IMR-90 (cell line): ENCODE results near the gene CSK. TPM values are rescaled to one million over a fixed set of nuclear protein-coding genes. Genes with fewer than 3 reads are reported as not detected.

Experiments used
- ATAC-seq: fragments of 200-7000 bp; cut with Tn5 transposase; 2 replicates; pipeline ENCODE4 v1.9.1; 2020; ENCODE audit warnings: low read depth, mild to moderate bottlenecking, moderate library complexity
- BruUV-seq: library from RNA; stranded (reverse); fragments of 400-500 nt; replicated peaks from 2 replicates; lab custom pipeline; 2021; lab: Mats Ljungman, UMichigan
- CTCF ChIA-PET: fragments of 300-600 bp; formaldehyde crosslinking; extraction: SDS; loops from one replicate; lab custom pipeline; 2021; ENCODE audit warnings: antibody characterized with exemption; lab: Yijun Ruan, JAX
- POLR2A ChIA-PET: fragments of 300-600 bp; sonication (Branson Sonifier 250); formaldehyde crosslinking; loops from one replicate; lab custom pipeline; 2022; ENCODE audit warnings: antibody characterized with exemption; ENCODE audit not compliant: unreplicated experiment; lab: Charles Lee
- DNase-seq: peaks from one replicate; pipeline ENCODE4 v3.0.0; 2013
- H2AFZ ChIP-seq: replicated peaks from 2 replicates; pipeline ENCODE3; 2013; ENCODE audit warnings: low read length, mild to moderate bottlenecking; ENCODE audit not compliant: poor library complexity
- H2AK5ac ChIP-seq: 2 replicates; pipeline ENCODE4 v1.6.1; 2013; ENCODE audit warnings: low read depth, low read length, inconsistent platforms
- H2AK9ac ChIP-seq: replicated peaks from 2 replicates; pipeline ENCODE3; 2013; ENCODE audit warnings: mild to moderate bottlenecking, low read depth, low read length, moderate library complexity; ENCODE audit not compliant: poor library complexity
- H2BK120ac ChIP-seq: 2 replicates; pipeline ENCODE4 v1.6.1; 2013; ENCODE audit warnings: low read depth, low read length, inconsistent platforms
- H2BK15ac ChIP-seq: 3 replicates; pipeline ENCODE4 v1.6.1; 2013; ENCODE audit warnings: low read depth, low read length, inconsistent platforms
- H2BK20ac ChIP-seq: 2 replicates; pipeline ENCODE4 v1.6.1; 2013; ENCODE audit warnings: low read depth, mild to moderate bottlenecking, inconsistent platforms, low read length, moderate library complexity
- H2BK5ac ChIP-seq: 2 replicates; pipeline ENCODE4 v1.6.1; 2013; ENCODE audit warnings: mild to moderate bottlenecking, low read depth, low read length, inconsistent platforms; ENCODE audit not compliant: poor library complexity, severe bottlenecking
- H3K14ac ChIP-seq: replicated peaks from 2 replicates; pipeline ENCODE4 v1.6.1; 2013; ENCODE audit warnings: low read depth, low read length, inconsistent platforms
- H3K18ac ChIP-seq: 2 replicates; pipeline ENCODE4 v1.6.1; 2013; ENCODE audit warnings: low read depth, low read length, control low read depth
- H3K23ac ChIP-seq: 2 replicates; pipeline ENCODE4 v1.6.1; 2013; ENCODE audit warnings: low read depth, low read length, inconsistent platforms
- H3K27ac ChIP-seq: 2 replicates; pipeline ENCODE4 v1.5.1; 2013; ENCODE audit warnings: mild to moderate bottlenecking, control low read depth, low read length; ENCODE audit not compliant: insufficient read depth
- H3K27me3 ChIP-seq: 2 replicates; pipeline ENCODE4 v1.6.1; 2013; ENCODE audit warnings: low read length; ENCODE audit not compliant: control insufficient read depth, insufficient read depth
- H3K36me3 ChIP-seq: 2 replicates; pipeline ENCODE4 v1.6.1; 2013; ENCODE audit warnings: low read length, mixed read lengths; ENCODE audit not compliant: control insufficient read depth, insufficient read depth
- H3K4ac ChIP-seq: 2 replicates; pipeline ENCODE4 v1.6.1; 2013; ENCODE audit warnings: low read depth, low read length, inconsistent platforms
- H3K4me1 ChIP-seq: 2 replicates; pipeline ENCODE4 v1.6.1; 2013; ENCODE audit warnings: low read length, mixed read lengths; ENCODE audit not compliant: control insufficient read depth, insufficient read depth
- H3K4me2 ChIP-seq: 2 replicates; pipeline ENCODE4 v1.6.1; 2013; ENCODE audit warnings: low read depth, mild to moderate bottlenecking, control low read depth, low read length, moderate library complexity
- H3K4me3 ChIP-seq: 2 replicates; pipeline ENCODE4 v1.5.1; 2013; ENCODE audit warnings: low read depth, mild to moderate bottlenecking, control low read depth, low read length, moderate library complexity; ENCODE audit not compliant: insufficient read depth
- H3K56ac ChIP-seq: 2 replicates; pipeline ENCODE4 v1.6.1; 2013; ENCODE audit warnings: low read length, inconsistent platforms; ENCODE audit not compliant: insufficient read depth; ENCODE audit errors: extremely low read depth
- H3K79me1 ChIP-seq, 2 experiments: 2 replicates each; pipeline ENCODE4 v1.6.1; 2013; ENCODE audit warnings: low read length in 2 of 2, inconsistent platforms in 1 of 2, low read depth in 1 of 2
- H3K9ac ChIP-seq: 2 replicates; pipeline ENCODE4 v1.6.1; 2013; ENCODE audit warnings: low read depth, low read length, control low read depth
- H3K9me1 ChIP-seq: 2 replicates; pipeline ENCODE4 v1.6.1; 2013; ENCODE audit warnings: low read length, inconsistent platforms; ENCODE audit not compliant: insufficient read depth
- H3K9me3 ChIP-seq: 2 replicates; pipeline ENCODE4 v1.6.1; 2013; ENCODE audit warnings: low read length; ENCODE audit not compliant: control insufficient read depth, insufficient read depth
- H4K20me1 ChIP-seq: 2 replicates; pipeline ENCODE4 v1.6.1; 2013; ENCODE audit warnings: low read length, inconsistent platforms; ENCODE audit not compliant: insufficient read depth
- H4K5ac ChIP-seq: 2 replicates; pipeline ENCODE4 v1.6.1; 2013; ENCODE audit warnings: mild to moderate bottlenecking, low read depth, low read length, control low read depth
- H4K8ac ChIP-seq, 2 experiments: 2 replicates each; pipeline ENCODE4 v1.6.1; 2013; ENCODE audit warnings: low read depth in 2 of 2, low read length in 2 of 2, control low read depth in 1 of 2, inconsistent platforms in 1 of 2
- H4K91ac ChIP-seq: 2 replicates; pipeline ENCODE4 v1.6.1; 2013; ENCODE audit warnings: low read depth, low read length, inconsistent platforms; ENCODE audit not compliant: insufficient read depth
- CHD1 ChIP-seq: IDR thresholded peaks from 2 replicates; pipeline ENCODE4 v1.6.1; 2012; ENCODE audit warnings: low read depth, low read length, improper control_type of control experiment
- RCOR1 ChIP-seq: IDR thresholded peaks from 2 replicates; pipeline ENCODE4 v1.6.1; 2012; ENCODE audit warnings: mild to moderate bottlenecking, low read length, improper control_type of control experiment; ENCODE audit not compliant: insufficient replicate concordance
- WGBS, 2 experiments: methylation state at CpG; one replicate each; pipeline versions ENCODE4 v1.1.5 to v1.1.7; 2013; ENCODE audit warnings: missing lambda C conversion rate in 2 of 2; ENCODE audit not compliant: insufficient read length in 1 of 2; ENCODE audit errors: extremely low coverage in 2 of 2; 5-methylcytosine and 5-hydroxymethylcytosine counted together
- dilution Hi-C: fragments of 300-500 bp; cut with HindIII; formaldehyde crosslinking; loops from one replicate; pipeline ENCODE4 v1.14.3; 2018; ENCODE audit warnings: low sequenced_read_pairs; ENCODE audit not compliant: unreplicated experiment
- in situ Hi-C: fragments of 300-500 bp; cut with MboI; formaldehyde crosslinking; loops from 3 replicates; pipeline ENCODE4 v1.14.3; 2019; ENCODE audit warnings: low sequenced_read_pairs, inconsistent platforms, mixed read lengths
- intact Hi-C: fragments of 100-400 bp; cut with micrococcal nuclease; formaldehyde crosslinking; loops from 2 replicates; pipeline ENCODE4 v1.10.0; 2022
- polyA plus RNA-seq, 3 experiments: library from polyadenylated mRNA; depleted of rRNA; stranded (reverse); fragments of >200 nt; gene quantifications; 2 replicates each; pipeline ENCODE4 v1.2.3, GENCODE V29; 2012; ENCODE audit warnings: low replicate concordance in 1 of 3
- total RNA-seq: library from RNA; depleted of rRNA; stranded (reverse); fragments of >200 nt; gene quantifications from 2 replicates; pipeline ENCODE4 v1.2.3, GENCODE V29; 2012

The CSK gene
- total and polyA plus RNA-seq, 2 of the 4 experiments (the other 2 are of a cell fraction) = 10.8 to 54.0 TPM

DNA sequence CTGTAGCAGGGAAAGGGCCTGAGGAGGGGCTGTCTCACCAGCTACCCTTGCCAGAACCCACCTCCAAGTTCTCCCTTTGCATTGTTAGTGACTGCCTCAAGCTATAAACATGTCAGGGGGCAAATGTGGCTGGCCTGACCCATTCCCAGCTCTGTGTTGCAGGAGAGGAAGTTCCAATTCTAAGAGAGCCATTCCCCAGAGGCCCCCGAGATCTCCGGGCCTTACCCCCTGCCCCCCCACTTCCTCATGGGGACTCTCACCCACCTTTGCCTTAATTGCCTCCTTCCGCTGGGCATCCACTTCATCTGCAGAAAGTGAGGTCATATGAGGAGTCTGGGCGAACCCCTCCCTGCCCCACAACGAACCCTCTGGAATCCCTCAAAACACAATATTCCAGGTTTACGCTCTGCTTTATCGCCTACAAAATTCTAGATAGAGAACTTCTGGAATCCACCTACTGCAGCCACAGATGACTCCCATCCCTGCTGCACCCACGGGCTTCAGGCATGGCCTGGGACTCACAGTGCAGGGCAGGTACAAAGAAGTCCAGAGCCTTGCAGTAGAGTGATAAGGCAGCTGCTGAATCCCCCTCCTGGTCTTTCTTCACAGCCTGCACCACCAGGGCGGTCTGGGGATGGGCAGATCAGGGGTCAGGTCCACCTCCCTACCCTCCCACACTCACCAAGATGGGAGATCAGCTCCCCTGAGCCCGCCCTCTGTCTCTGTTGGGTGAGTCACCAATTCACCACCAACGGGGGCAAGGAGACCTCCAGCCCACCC lies 57.1 kb downstream of the CSK start (continued):
- TF ChIP-seq RCOR1 = no peak

DNA sequence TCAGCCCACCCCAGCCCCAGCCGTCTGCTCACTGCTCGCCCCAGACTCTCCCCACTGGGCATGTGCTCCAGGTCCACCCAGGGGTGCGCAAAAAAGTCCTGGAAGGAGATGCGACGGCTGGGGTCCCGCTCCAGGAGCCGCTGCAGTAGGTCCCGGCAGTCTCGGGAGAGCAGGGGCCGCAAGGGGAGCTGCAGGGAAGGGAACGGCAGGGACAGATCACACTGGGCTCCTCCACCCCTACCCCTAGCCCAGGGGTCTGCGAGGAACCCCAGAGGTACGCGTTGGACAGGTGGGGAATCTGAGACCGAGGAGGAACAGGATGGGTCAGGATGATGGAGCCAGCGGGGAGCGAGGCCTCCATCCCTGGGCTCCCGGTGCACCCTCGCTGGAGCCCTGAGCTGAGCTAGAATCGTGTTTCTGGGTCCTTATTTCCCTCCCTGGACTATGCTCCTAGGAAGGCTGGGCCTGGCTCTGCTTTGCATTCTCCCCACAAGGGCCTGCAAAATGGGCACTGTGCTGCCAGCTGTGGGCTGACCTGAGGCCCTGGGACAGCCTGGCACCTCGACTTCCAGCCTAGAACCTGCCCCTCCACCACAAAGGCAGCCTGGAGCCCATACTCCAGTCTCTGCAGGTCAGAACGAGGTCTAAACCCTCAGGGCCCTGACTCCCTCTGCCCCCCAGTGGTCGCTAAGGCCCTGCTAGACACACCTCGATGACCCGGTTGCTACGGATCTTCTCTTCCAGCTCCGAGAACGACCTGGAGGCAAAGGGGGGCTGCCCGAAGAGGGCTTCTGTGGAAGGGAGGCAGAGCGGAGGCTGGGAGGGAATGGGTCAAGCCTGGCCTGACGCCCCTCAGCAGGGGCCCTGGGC lies 57.9 kb downstream of the CSK start:
- Histone ChIP-seq H2AFZ (no peak overlapping the region), H3K9me1 (0 out of 2 replicates have a peak, but pooled peaks cover 3% of the 10 kb centered on the region), H2BK20ac (no peak overlapping the region), H2AK9ac (no peak overlapping the region), H3K4me2 (no peak overlapping the region), H2BK15ac (no peak overlapping the region), H3K4me3 (no peak overlapping the region), H3K18ac (no peak overlapping the region), H3K9ac (no peak overlapping the region), H3K27ac (no peak overlapping the region), H4K91ac (no peak overlapping the region), H3K56ac (no peak overlapping the region), H2BK5ac (no peak overlapping the region), H2BK120ac (no peak overlapping the region), H3K23ac (no peak overlapping the region), H3K27me3 (no peaks in the 10 kb centered on the region), H3K9me3 (no peaks in the 10 kb centered on the region), H4K8ac (no peak overlapping the region), H3K4ac (no peak overlapping the region), H4K5ac (no peak overlapping the region), H2AK5ac (no peak overlapping the region), H3K14ac (no peak overlapping the region), H3K36me3 (peaks cover 4% of the 10 kb centered on the region; the same call in 1 of the 2 replicates), H3K4me1 (peaks cover 4% of the 10 kb centered on the region; the same call in 1 of the 2 replicates), H3K79me1 (peaks cover 0 to 17% of the 10 kb centered on the region in 2 experiments; a peak in 1 of 4 replicates), H4K20me1 (no peaks in the 10 kb centered on the region)
- no TSS peak for BruUV-seq
- in situ Hi-C loops = no loop called here
- ChIA-PET POLR2A (no interaction called here), CTCF (interaction anchor here (0.6 kb wide), 1 partner anchor 44 kb away, joined by 3 read pairs; no protein-coding TSS in a partner anchor)
- dilution Hi-C loops = no loop called here
- no peak for DNase-seq
- ATAC-seq = no peak
- intact Hi-C loops = loop anchor here (5.0 kb wide), 2 partner anchors 53 to 68 kb away; partner anchors contain the start of genes FAM219B and MPI
- no peak for TF ChIP-seq CHD1
- 87% methylated on average over 6 of the region's 31 CpGs; no CpG with 5 or more reads in 1 of the 2 experiments for WGBS, 2 experiments
